HPDE6-E6E7 (cell line): ENCODE data around the gene TUBB3.

Source experiments
- DNase-seq: peaks from one replicate; pipeline ENCODE4 v3.0.0; 2011; ENCODE audit warnings: missing footprints; ENCODE audit errors: extremely low spot score

The TUBB3 gene

GRCh38 chr16:89938175-89938885 lies 15.2 kb downstream of the TUBB3 start:
- no peak for DNase-seq

- no peak for DNase-seq
Observed at GRCh38 chr16:89944773-89945172, 21.6 kb downstream of the TUBB3 start.

GRCh38 chr16:89945654-89946053 lies 22.5 kb downstream of the TUBB3 start:
- no peak for DNase-seq

GRCh38 chr16:89946515-89946914 lies 23.4 kb downstream of the TUBB3 start:
- no peak for DNase-seq

GRCh38 chr16:89949121-89949742 lies 26.1 kb downstream of the TUBB3 start:
- DNase-seq = no peak

DNA sequence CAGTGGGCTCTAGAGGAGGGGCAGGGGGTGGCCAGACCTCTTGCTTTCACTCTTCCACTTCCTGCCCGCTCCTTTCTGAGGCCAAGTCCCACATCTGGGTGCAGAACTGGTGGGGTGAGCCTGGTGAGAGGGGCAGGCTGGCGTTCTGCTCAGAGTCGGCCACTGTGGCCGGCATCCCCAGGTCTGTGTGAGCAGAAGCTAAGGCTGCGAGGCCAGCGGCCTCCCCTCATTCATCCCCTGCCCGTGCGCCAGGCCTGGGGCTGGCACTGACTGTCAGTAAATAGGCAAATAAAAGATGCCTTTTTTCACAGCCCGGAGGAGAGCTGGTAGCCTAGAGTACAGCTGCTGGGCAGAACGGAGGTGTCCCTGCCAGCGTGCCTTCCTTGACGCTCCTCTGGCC lies 26.6 kb downstream of the TUBB3 start:
- DNase-seq = no peak

DNA sequence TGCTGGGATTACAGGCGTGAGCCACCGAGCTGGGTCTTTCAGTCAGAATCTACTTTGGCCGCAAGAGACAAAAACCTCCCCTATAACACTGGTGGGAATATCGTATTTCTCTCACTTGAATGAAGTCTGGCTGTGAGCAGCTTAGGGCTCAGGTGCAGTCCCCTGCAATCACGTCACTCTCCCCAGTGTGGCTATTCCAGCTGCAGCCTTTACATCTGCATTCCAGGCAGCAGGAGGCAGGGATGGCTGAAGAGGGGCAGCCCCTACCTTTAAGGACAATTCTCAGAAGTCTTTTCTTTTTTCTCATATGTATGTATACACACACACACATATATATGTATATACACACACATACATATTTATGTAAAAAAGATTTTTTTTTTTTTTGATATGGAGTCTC lies 28.4 kb downstream of the TUBB3 start:
- DNase-seq = no peak

DNA sequence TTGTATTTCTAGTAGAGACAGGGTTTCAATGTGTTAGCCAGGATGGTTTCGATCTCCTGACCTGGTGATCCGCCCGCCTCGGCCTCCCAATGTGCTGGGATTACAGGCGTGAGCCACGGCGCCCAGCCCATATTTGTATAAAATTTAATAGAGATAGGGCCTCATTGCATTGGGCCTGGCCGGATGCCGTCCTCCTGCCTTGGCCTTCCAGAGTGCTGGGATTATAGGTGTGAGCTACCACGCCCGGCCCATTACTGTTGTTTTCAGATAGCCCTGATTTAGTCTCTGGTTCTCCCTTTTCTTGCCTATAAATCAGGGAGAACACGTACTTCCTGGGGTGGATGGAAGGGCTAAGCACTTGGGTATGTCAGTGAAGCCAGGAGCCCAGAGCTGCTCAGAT lies 28.9 kb downstream of the TUBB3 start:
- no peak for DNase-seq

DNA sequence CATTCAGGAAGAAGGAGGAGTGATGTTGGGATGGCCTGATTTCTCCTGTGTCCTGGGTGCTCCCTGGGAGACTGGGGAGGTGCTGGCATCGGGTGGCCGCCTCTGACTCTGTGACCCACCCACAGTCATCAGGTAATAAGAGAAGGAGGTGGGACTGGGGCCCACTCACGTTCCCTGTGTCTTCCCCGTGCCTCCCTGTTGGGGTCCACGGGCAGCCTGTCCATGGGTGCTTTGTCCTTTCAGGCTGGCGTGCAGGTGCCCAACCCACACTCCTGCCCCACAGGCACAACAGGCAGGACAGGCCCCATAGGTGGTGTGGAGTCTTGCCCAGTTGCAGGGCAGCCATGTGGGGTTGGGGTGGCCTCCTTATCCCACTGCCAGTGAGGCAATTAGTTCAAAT lies 29.4 kb downstream of the TUBB3 start:
- no peak for DNase-seq

GRCh38 chr16:89953671-89954406 lies 30.7 kb downstream of the TUBB3 start:
- DNase-seq = no peak

GRCh38 chr16:89954462-89954861 lies 31.3 kb downstream of the TUBB3 start:
- DNase-seq = no peak

DNA sequence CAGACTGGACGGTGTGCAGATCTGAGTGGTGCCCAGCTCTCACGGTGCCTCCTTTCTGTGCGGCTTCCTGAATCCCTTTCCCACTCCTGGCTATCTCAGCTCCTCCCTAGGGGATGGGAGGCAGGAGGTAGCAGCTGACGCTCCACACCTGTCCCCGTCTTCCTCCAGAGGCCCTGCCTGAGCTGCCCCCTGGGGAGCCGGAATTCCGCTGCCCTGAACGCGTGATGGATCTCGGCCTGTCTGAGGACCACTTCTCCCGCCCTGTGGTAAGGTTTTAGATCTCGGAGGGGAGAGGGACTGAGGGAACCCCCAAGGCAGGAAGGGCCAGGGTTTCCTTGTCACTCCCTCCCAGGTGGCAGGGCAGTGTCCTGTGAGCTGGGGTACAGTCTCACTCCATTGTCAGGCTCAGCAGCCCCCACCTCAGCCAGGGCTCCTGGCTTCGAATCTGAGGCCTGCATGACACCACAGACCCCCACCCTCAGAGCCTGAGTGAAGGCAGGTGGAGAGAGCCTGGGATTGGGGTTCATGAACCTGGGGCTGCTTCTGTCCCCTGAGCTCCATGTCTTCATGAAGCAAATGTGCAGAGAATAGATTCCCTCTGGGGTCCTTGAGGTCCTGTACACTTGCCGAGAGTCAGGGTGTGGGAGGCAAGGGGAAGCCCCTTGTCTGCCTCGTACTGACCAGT lies 32.0 kb downstream of the TUBB3 start:
- DNase-seq = no peak

DNA sequence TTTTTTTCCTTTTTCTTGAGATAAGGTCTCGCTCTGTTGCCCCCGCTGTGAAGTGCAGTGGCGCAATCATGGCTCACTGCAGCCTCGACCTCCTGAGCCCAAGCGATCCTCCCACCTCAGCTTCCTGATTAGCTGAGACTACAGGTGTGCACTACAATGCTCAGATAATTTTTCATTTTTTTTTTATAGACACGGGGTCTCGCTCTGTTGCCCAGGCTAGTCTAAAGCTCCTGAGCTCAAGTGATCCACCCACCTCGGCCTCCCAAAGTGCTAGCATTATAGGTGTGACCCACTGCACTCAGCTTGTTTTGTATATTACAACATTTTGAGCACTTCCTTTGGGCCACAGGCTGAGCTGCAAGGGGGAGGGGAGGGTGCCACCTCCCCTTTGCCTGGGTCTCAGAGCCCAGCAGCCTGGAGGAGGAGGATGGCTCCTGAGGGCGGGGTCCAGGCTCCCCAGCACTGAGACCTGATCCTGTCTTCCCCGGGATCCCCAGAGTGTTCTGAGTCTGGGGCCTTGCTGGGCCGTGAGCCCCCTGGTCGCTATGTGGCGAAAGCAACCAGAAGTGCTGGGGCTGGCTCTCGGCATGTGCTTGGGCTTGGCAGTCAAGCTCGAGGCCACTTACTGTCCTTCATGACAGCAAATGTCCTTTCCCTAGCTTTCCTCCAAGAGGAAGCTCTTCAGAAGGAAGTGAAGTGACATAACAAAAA lies 33.5 kb downstream of the TUBB3 start:
- DNase-seq = no peak

GRCh38 chr16:89957216-89957785 lies 34.2 kb downstream of the TUBB3 start:
- DNase-seq = no peak

DNA sequence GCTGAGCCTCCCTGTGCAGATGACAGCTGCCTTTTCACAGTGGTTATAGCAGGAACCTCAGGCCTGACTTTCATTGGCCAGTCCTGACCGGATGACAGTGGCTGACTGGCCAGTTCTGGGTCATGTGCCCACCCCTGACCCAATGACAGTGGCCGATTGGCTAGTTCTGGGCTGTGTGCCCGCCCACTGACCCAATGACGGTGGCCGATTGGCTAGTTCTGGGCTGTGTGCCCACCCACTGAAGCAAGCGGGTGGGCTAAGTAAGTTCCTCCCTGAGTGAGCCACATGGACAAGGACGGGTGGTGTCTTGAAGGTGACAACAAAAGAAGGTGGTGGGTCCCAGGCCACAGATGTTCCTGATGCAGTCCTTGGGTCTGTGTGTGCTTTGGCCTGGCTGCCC lies 34.9 kb downstream of the TUBB3 start:
- no peak for DNase-seq

DNA sequence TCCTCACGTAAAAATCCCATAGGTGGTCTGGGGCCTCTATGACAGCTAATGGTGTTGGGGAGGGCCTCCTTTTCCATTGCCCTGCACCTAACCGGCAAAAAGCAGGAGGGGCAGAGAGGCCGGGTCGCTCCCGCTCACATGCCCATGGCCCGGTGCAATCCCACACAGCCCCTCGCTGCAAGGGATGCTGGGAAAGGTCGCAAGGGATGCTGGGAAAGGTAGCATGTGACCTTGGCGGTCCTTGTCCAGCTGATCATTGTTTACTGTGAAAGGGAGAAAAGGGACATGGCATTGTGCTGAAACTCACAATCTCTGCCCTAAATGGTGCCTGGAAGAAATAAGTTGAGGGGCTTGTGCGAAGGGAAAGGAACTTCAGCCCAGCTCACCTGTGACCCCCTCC lies 35.5 kb downstream of the TUBB3 start:
- DNase-seq = no peak

GRCh38 chr16:89960966-89961365 lies 37.8 kb downstream of the TUBB3 start:
- DNase-seq = no peak

DNA sequence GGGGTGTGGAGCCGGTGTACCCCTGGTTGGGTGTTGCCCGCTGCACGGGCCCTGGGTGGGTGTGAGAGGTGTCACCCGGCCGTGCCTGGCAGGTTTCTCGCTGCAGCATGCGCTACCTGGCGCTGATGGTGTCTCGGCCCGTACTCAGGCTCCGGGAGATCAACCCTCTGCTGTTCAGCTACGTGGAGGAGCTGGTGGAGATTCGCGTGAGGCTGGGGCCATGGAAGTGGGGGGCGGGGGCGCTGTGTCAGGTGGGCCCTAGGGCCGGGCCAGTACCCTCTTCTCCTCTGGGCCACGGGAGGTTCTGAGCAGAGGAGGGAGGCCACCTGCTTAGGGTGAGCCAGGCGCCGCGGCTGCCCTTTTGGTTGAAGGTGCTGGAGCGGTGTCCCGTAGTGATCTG lies 38.8 kb downstream of the TUBB3 start:
- DNase-seq = no peak

DNA sequence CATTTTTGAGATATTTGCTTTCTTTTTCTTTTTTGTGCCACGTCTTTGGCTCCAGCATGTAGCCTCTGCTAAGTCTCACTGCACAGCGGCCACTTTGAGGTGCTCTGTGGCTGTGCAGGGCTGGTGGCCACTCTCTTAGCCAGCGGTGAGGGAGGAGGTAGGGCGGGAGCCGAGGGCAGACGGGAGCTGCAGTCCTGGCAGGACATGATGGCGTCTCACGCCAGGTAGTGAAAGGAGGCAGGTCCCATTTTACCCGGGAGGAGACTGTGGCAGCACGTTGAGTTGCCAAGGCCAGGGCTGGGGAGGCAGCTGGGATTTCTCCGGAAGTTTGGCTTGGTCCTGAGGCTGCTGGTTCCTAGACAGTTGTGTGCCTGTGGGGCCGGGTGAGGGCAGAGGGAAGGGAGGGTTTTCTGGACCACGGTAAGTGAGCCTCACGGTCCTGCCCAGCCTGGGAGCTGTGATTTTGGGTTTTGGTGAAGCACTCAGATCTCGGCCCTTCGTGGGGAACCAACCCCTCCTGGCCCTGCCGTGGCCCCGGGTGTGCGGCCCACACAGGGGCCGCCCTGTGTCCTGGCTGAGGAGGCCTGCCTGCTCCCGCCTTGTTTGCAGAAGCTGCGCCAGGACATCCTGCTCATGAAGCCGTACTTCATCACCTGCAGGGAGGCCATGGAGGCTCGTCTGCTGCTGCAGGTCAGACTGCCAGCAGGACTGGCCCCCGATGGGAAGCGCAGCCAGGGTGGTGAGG lies 39.8 kb downstream of the TUBB3 start:
- DNase-seq = no peak

- no peak for DNase-seq
Observed at GRCh38 chr16:89964201-89964600, 41.1 kb downstream of the TUBB3 start.
